ENCODE results near the gene FOXRED1. TPM values are rescaled to one million over a fixed set of nuclear protein-coding genes. Genes with fewer than 3 reads are reported as not detected.

Gene FOXRED1
- total RNA-seq, 1 experiment from 2014 or later, result 67.5 TPM

- no peak for DNase-seq
- Histone ChIP-seq H2BK12ac (ENCODE audit: insufficient read length, low read depth, low read length) (no peak overlapping the region), H4K20me1 (ENCODE audit: control insufficient read depth, insufficient read depth, insufficient read length) (no peaks in the 10 kb centered on the region), H2BK120ac (ENCODE audit: low read depth, low read length, poor library complexity, severe bottlenecking) (no peak overlapping the region), H2AK5ac (ENCODE audit: insufficient read length, low read length) (no peak overlapping the region), H2AFZ (ENCODE audit: low read length) (no peak overlapping the region), H3K4me2 (ENCODE audit: insufficient read depth, insufficient read length, low read length) (no peak overlapping the region), H3K23ac (ENCODE audit: insufficient read length, low read depth, low read length) (no peak overlapping the region), H3K14ac (ENCODE audit: insufficient read depth, low read length) (no peak overlapping the region), H4K91ac (ENCODE audit: insufficient read length, low read depth, low read length) (no peak overlapping the region), H2BK15ac (ENCODE audit: low read depth, low read length) (no peak overlapping the region), H3K79me1 (ENCODE audit: insufficient read depth, low read depth, low read length, poor library complexity, severe bottlenecking) (no peaks in the 10 kb centered on the region), H3K4me1 (ENCODE audit: insufficient read depth, low read length) (no peaks in the 10 kb centered on the region), H3K23me2 (ENCODE audit: insufficient read length, low read depth, low read length, poor library complexity, severe bottlenecking) (peaks cover 2% of the 10 kb centered on the region), H3K27ac (ENCODE audit: insufficient read length, low read depth, low read length) (no peak overlapping the region), H3K27me3 (ENCODE audit: insufficient read depth, low read length) (peaks cover 2% of the 10 kb centered on the region; the same call in 1 of the 2 replicates), H2BK20ac (ENCODE audit: low read depth, low read length, poor library complexity, severe bottlenecking) (no peak overlapping the region), H3K56ac (ENCODE audit: insufficient read length, low read depth, low read length) (no peak overlapping the region), H3K9ac (ENCODE audit: extremely low read depth, insufficient read length, low read length) (no peak overlapping the region), H3T11ph (ENCODE audit: low read length) (no peak overlapping the region), H3K79me2 (ENCODE audit: insufficient read depth, low read length) (no peaks in the 10 kb centered on the region), H3K9me3 (ENCODE audit: control insufficient read depth, low read depth, low read length) (no peaks in the 10 kb centered on the region), H3K4ac (ENCODE audit: low read depth, low read length) (no peak overlapping the region), H4K8ac (replicated peaks; ENCODE audit: insufficient read length, low read depth, low read length) (no peak overlapping the region), H4K5ac (ENCODE audit: insufficient read length, low read depth, low read length) (no peak overlapping the region), H2BK5ac (ENCODE audit: insufficient read length, low read length) (no peak overlapping the region), H3K18ac (ENCODE audit: insufficient read length, low read depth, low read length) (no peak overlapping the region)
- Mint-ChIP-seq H3K27me3 (ENCODE audit: low read depth) (peaks cover 11% of the 10 kb centered on the region), H3K27ac (0 out of 7 replicates have a peak overlapping the region, but pooled peaks of 1 of the 3 experiments have one; percentile 61), H3K4me3 (no peak overlapping the region), H3K9me3 (no peaks in the 10 kb centered on the region), H3K4me1 (peaks cover 7 to 8% of the 10 kb centered on the region in 2 experiments; a peak in 3 of 4 replicates), H3K36me3 (ENCODE audit: insufficient read depth in 1 of 3, low read depth in 3 of 3) (peaks cover 28 to 65% (median 51%) of the 10 kb centered on the region in 3 experiments)
- no peak for TF ChIP-seq CTCF (conservative IDR thresholded peaks at IDR 0.05)
- no CpG with 5 or more reads among the region's 11 CpGs for WGBS (ENCODE audit: extremely low coverage, insufficient read length, low lambda C conversion rate)
Measured at GRCh38 chr11:126277322-126277721, 8.4 kb downstream of the FOXRED1 start.
